ENCODE measurements around the gene EEF1A1.
"Not testable (repeated sequence)": the region's sequence is repeated elsewhere in the genome, so short reads cannot be mapped to it uniquely, and the experiment has no call there.

Gene EEF1A1

DNA sequence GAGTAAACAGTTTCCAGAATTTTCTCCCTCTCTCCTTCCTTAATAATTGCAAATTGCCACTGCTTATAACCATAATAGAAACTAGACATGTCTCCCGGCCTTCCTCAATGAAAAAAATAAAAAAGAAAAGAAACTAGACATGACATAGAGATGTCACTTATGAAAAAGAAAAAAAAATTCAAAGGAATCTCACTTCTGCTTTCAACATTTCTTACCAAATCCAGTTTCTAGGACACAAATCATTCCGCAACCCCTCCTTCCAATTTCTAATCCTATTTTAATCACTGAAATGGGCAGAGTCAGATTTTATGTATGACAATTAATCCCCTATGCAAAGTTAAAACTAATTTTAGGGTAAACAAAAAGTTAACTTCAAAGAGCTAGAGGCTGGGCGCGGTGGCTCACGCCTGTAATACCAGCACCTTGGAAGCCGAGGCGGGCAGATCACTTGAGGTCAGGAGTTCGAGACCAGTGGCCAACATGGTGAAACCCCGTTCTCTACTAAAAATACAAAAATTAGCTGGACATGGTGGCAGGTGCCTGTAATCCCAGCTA, 40.1 kb upstream of the EEF1A1 start:
- Histone ChIP-seq H3K9ac (ENCODE audit: low read length) (no peak overlapping the region), H2AFZ (ENCODE audit: low read depth, low read length, severe bottlenecking) (no peak overlapping the region)
- TF ChIP-seq, protein P1, sequence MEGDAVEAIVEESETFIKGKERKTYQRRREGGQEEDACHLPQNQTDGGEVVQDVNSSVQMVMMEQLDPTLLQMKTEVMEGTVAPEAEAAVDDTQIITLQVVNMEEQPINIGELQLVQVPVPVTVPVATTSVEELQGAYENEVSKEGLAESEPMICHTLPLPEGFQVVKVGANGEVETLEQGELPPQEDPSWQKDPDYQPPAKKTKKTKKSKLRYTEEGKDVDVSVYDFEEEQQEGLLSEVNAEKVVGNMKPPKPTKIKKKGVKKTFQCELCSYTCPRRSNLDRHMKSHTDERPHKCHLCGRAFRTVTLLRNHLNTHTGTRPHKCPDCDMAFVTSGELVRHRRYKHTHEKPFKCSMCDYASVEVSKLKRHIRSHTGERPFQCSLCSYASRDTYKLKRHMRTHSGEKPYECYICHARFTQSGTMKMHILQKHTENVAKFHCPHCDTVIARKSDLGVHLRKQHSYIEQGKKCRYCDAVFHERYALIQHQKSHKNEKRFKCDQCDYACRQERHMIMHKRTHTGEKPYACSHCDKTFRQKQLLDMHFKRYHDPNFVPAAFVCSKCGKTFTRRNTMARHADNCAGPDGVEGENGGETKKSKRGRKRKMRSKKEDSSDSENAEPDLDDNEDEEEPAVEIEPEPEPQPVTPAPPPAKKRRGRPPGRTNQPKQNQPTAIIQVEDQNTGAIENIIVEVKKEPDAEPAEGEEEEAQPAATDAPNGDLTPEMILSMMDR (IDR thresholded peaks at IDR 0.05; ENCODE audit: insufficient read depth, low read length, poor library complexity, severe bottlenecking) = no peak

DNA sequence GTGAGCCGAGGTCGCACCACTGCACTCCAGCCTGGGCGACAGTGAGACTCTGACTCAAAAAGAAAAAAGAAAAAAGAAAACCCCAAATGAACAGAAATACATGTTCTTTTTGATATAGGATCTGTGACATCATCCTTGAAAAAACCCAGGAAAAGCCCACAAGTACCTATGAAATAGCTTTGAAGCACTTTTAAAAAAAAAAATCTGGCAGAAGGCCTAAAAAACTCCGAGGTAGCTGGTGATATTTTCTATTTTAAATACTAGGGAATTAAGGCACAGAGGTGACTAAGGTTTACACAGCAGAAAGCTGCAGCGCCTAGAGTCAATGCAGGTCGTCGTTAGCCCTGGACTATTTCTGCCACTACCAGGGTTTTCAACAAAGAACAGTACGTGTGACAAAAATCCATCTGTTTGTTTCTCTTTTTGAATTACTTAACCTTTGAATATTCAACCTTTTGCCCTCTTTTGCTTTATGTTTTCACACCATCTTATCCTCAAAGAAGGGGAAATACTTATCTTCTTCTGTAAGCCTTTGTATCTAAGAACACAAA, 39.4 kb upstream of the EEF1A1 start:
- H3K9me3 ChIP-seq (ENCODE audit: insufficient read depth, low read length) = no peaks in the 10 kb centered on the region
- no peak overlapping the region for H3K27ac ChIP-seq (ENCODE audit: low read depth, low read length)
- no peaks in the 10 kb centered on the region for H3K27me3 ChIP-seq (ENCODE audit: low read length)
- H3K4me2 ChIP-seq (ENCODE audit: low read depth, low read length, poor library complexity, severe bottlenecking) = no peak overlapping the region
- H3K36me3 ChIP-seq (ENCODE audit: low read length) = no peaks in the 10 kb centered on the region
- no peak for TF ChIP-seq EZH2phosphoT487 (conservative IDR thresholded peaks at IDR 0.05; ENCODE audit: low read length)
- TF ChIP-seq, protein P1 (IDR thresholded peaks at IDR 0.05; ENCODE audit: insufficient read depth, low read length, poor library complexity, severe bottlenecking) = no peak
- H2AFZ ChIP-seq (ENCODE audit: low read depth, low read length, severe bottlenecking) = no peak overlapping the region
- H3K4me3 ChIP-seq (ENCODE audit: insufficient read depth, low read length, poor library complexity, severe bottlenecking) = no peak overlapping the region
- H3F3A ChIP-seq (ENCODE audit: insufficient read depth) = no peaks in the 10 kb centered on the region
- H3K9me2 ChIP-seq (replicated peaks; ENCODE audit: insufficient read depth, low read length) = no peaks in the 10 kb centered on the region
- H4K20me1 ChIP-seq (ENCODE audit: low read depth, low read length) = no peaks in the 10 kb centered on the region
- no peaks in the 10 kb centered on the region for H3K79me2 ChIP-seq (ENCODE audit: insufficient read depth, low read length)
- H3K9ac ChIP-seq (ENCODE audit: low read length) = no peak overlapping the region

More for the DNA sequence above, 40.1 kb upstream of the EEF1A1 start:
- Histone ChIP-seq H4K20me1 (ENCODE audit: low read depth, low read length) (no peaks in the 10 kb centered on the region), H3K4me3 (ENCODE audit: insufficient read depth, low read length, poor library complexity, severe bottlenecking) (no peak overlapping the region), H3K27me3 (ENCODE audit: low read length) (no peaks in the 10 kb centered on the region), H3K4me2 (ENCODE audit: low read depth, low read length, poor library complexity, severe bottlenecking) (no peak overlapping the region), H3K9me3 (ENCODE audit: insufficient read depth, low read length) (no peaks in the 10 kb centered on the region), H3F3A (ENCODE audit: insufficient read depth) (no peaks in the 10 kb centered on the region), H3K79me2 (ENCODE audit: insufficient read depth, low read length) (no peaks in the 10 kb centered on the region), H3K9me2 (replicated peaks; ENCODE audit: insufficient read depth, low read length) (no peaks in the 10 kb centered on the region), H3K27ac (ENCODE audit: low read depth, low read length) (no peak overlapping the region), H3K36me3 (ENCODE audit: low read length) (no peaks in the 10 kb centered on the region)

- H3K4me2 ChIP-seq (ENCODE audit: low read depth, low read length, poor library complexity, severe bottlenecking); H2AFZ ChIP-seq (ENCODE audit: low read depth, low read length, severe bottlenecking); H3F3A ChIP-seq (ENCODE audit: insufficient read depth): not testable (repeated sequence)
Measured at GRCh38 chr6:73559399-73559794, 38.6 kb upstream of the EEF1A1 start.

DNA sequence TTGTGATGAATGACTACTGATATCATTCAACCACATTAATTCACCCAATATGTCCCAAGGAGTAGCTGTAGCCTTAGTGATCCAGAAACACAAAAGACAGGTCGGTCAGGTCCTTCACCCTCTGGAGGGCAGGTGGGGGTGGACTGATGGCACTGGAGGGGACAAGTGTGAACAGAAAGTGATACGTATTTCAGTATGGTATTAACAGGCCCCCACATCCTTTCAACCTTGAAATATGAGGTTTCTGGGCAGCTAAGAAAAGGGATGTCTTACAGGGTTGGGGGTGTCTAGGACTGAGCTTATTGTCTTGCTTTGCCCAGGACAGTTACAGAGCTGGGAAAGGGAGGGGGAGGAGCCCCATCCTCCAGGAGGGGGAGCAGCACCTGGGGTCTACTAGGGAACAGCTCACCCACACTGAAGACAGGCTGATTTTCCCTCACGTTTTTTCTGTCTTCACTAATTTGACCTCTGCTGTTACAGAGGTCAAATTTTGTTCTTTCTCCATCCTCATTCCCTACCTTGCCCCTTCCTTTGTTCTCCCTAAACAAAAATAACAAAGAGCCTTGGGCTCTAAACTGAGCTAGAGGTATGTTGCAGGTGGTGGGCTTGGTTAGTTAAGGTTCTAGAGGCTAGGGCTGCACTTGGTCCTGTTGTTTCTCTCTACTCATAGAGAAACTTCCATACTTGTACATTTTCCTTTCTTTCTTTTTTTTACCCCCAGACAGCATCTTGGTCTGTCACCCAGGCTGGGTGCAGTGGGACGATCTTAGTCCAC, 38.0 kb upstream of the EEF1A1 start:
- no peaks in the 10 kb centered on the region for H3K36me3 ChIP-seq (ENCODE audit: low read length)
- H3K4me3 ChIP-seq (ENCODE audit: insufficient read depth, low read length, poor library complexity, severe bottlenecking) = no peak overlapping the region
- H3K27ac ChIP-seq (ENCODE audit: low read depth, low read length) = no peak overlapping the region
- H3K27me3 ChIP-seq (ENCODE audit: low read length) = no peaks in the 10 kb centered on the region
- H3K9me3 ChIP-seq (ENCODE audit: insufficient read depth, low read length) = no peaks in the 10 kb centered on the region
- TF ChIP-seq, protein P1 (IDR thresholded peaks at IDR 0.05; ENCODE audit: insufficient read depth, low read length, poor library complexity, severe bottlenecking) = no peak
- no peak for TF ChIP-seq EZH2phosphoT487 (conservative IDR thresholded peaks at IDR 0.05; ENCODE audit: low read length)
- no peaks in the 10 kb centered on the region for H3K9me2 ChIP-seq (replicated peaks; ENCODE audit: insufficient read depth, low read length)
- no peak overlapping the region for H3K4me2 ChIP-seq (ENCODE audit: low read depth, low read length, poor library complexity, severe bottlenecking)
- H2AFZ ChIP-seq (ENCODE audit: low read depth, low read length, severe bottlenecking) = no peak overlapping the region
- H4K20me1 ChIP-seq (ENCODE audit: low read depth, low read length) = no peaks in the 10 kb centered on the region
- H3F3A ChIP-seq (ENCODE audit: insufficient read depth) = no peaks in the 10 kb centered on the region
- H3K79me2 ChIP-seq (ENCODE audit: insufficient read depth, low read length) = no peaks in the 10 kb centered on the region
- no peak overlapping the region for H3K9ac ChIP-seq (ENCODE audit: low read length)

More at GRCh38 chr6:73559399-73559794, 38.6 kb upstream of the EEF1A1 start:
- H3K9me2 ChIP-seq (replicated peaks; ENCODE audit: insufficient read depth, low read length); H3K4me3 ChIP-seq (ENCODE audit: insufficient read depth, low read length, poor library complexity, severe bottlenecking); H3K9ac ChIP-seq (ENCODE audit: low read length); H3K27ac ChIP-seq (ENCODE audit: low read depth, low read length); H3K79me2 ChIP-seq (ENCODE audit: insufficient read depth, low read length); H4K20me1 ChIP-seq (ENCODE audit: low read depth, low read length); H3K36me3 ChIP-seq (ENCODE audit: low read length); H3K27me3 ChIP-seq (ENCODE audit: low read length); H3K9me3 ChIP-seq (ENCODE audit: insufficient read depth, low read length): not testable (repeated sequence)
